Hepatic stellate cell (primary cell): ENCODE results near the gene NSRP1.
"Not testable (repeated sequence)": the region's sequence is repeated elsewhere in the genome, so short reads cannot be mapped to it uniquely, and the experiment has no call there.

Experiments
- DNase-seq: peaks from one replicate; pipeline ENCODE4 v3.0.0; 2011; ENCODE audit warnings: low spot score

Gene NSRP1

GRCh38 chr17:30187573-30187972 lies 71.0 kb downstream of the NSRP1 start:
- DNase-seq = no peak

GRCh38 chr17:30188211-30188939 lies 71.8 kb downstream of the NSRP1 start:
- no peak for DNase-seq

GRCh38 chr17:30191072-30191471 lies 74.5 kb downstream of the NSRP1 start:
- DNase-seq = no peak

GRCh38 chr17:30196504-30196903 lies 79.9 kb downstream of the NSRP1 start:
- no peak for DNase-seq

GRCh38 chr17:30197416-30197815 lies 80.8 kb downstream of the NSRP1 start:
- DNase-seq = no peak

GRCh38 chr17:30199600-30199999 lies 83.0 kb downstream of the NSRP1 start:
- DNase-seq = no peak

- DNase-seq = no peak
These were observed 83.5 kb downstream of the NSRP1 start for GRCh38 chr17:30200106-30200505.

- DNase-seq = not testable (repeated sequence)
These were observed 84.0 kb downstream of the NSRP1 start for GRCh38 chr17:30200656-30201055.

- DNase-seq = no peak
These were observed 86.9 kb downstream of the NSRP1 start for GRCh38 chr17:30203471-30203981.

- no peak for DNase-seq
These were observed 91.0 kb downstream of the NSRP1 start for GRCh38 chr17:30207655-30208054.

- no peak for DNase-seq
These were observed 91.6 kb downstream of the NSRP1 start for GRCh38 chr17:30208214-30208613.

- DNase-seq = no peak
These were observed 93.3 kb downstream of the NSRP1 start for GRCh38 chr17:30209930-30210329.

GRCh38 chr17:30210366-30210765 lies 93.8 kb downstream of the NSRP1 start:
- DNase-seq = no peak

GRCh38 chr17:30210901-30211300 lies 94.3 kb downstream of the NSRP1 start:
- no peak for DNase-seq

- DNase-seq = no peak
These were observed 94.8 kb downstream of the NSRP1 start for GRCh38 chr17:30211371-30211770.

- no peak for DNase-seq
These were observed 96.1 kb downstream of the NSRP1 start for GRCh38 chr17:30212750-30213149.

GRCh38 chr17:30217054-30217453 lies 100.4 kb downstream of the NSRP1 start:
- DNase-seq = no peak

GRCh38 chr17:30217746-30218245 lies 101.2 kb downstream of the NSRP1 start:
- DNase-seq = no peak

GRCh38 chr17:30218799-30219198 lies 102.2 kb downstream of the NSRP1 start:
- DNase-seq = no peak

GRCh38 chr17:30219315-30219714 lies 102.7 kb downstream of the NSRP1 start:
- DNase-seq = no peak

GRCh38 chr17:30219833-30220232 lies 103.2 kb downstream of the NSRP1 start:
- no peak for DNase-seq

GRCh38 chr17:30220414-30220813 lies 103.8 kb downstream of the NSRP1 start:
- DNase-seq = no peak

- DNase-seq = no peak
These were observed 104.7 kb downstream of the NSRP1 start for GRCh38 chr17:30221346-30221745.

GRCh38 chr17:30222251-30222650 lies 105.6 kb downstream of the NSRP1 start:
- DNase-seq = no peak
